Naive thymus-derived CD4-positive, alpha-beta T cell (primary cell): ENCODE data around the gene SCN2B. TPM values are rescaled to one million over a fixed set of nuclear protein-coding genes. Genes with fewer than 3 reads are reported as not detected.

Source experiments
- ATAC-seq: fragments of 150-1000 bp; cut with Tn5 transposase; 2 replicates; pipeline ENCODE4 v1.10.0; 2021; ENCODE audit warnings: mild to moderate bottlenecking, moderate library complexity
- CTCF ChIA-PET: fragments of 350-600 bp; sonication (Branson Sonifier 250); formaldehyde crosslinking; loops from one replicate; lab custom pipeline; 2021; ENCODE audit warnings: antibody characterized with exemption; lab: Charles Lee
- POLR2A ChIA-PET: fragments of 350-600 bp; sonication (Branson Sonifier 250); formaldehyde crosslinking; loops from one replicate; lab custom pipeline; 2021; ENCODE audit warnings: antibody characterized with exemption, inconsistent platforms; lab: Charles Lee
- DNase-seq, 9 donors: peaks; one replicate each; pipeline versions ENCODE4 v3.0.0 to v3.0.0-alpha.2; 2020 to 2022; ENCODE audit warnings: mixed read lengths in 1 of 9
- H3K27ac ChIP-seq: one replicate; pipeline ENCODE4 v1.7.0; 2013; ENCODE audit warnings: mild to moderate bottlenecking, low read depth, low read length, moderate library complexity
- H3K27me3 ChIP-seq, 2 donors: one replicate each; pipeline ENCODE4 v1.7.0; 2013; ENCODE audit warnings: low read length in 2 of 2, mild to moderate bottlenecking in 2 of 2, moderate library complexity in 2 of 2; ENCODE audit not compliant: control insufficient read depth in 2 of 2, insufficient read depth in 2 of 2
- H3K36me3 ChIP-seq, 3 experiments: 1 replicate in 2 of 3; 2 replicates in 1 of 3; pipeline ENCODE4 v1.7.0; 2013; ENCODE audit warnings: low read length in 3 of 3, mild to moderate bottlenecking in 3 of 3, moderate library complexity in 1 of 3; ENCODE audit not compliant: insufficient read depth in 3 of 3, control insufficient read depth in 2 of 3
- H3K4me1 ChIP-seq, 2 donors: one replicate each; pipeline ENCODE4 v1.7.0; 2013; ENCODE audit warnings: low read length in 2 of 2, mild to moderate bottlenecking in 2 of 2, moderate library complexity in 1 of 2; ENCODE audit not compliant: control insufficient read depth in 2 of 2, insufficient read depth in 2 of 2
- H3K4me3 ChIP-seq: 2 replicates; pipeline ENCODE4 v1.7.0; 2013; ENCODE audit warnings: mild to moderate bottlenecking, low read length
- H3K9me3 ChIP-seq, 3 experiments: 1 replicate in 2 of 3; 2 replicates in 1 of 3; pipeline ENCODE4 v1.7.0; 2013; ENCODE audit warnings: low read length in 3 of 3; ENCODE audit not compliant: control insufficient read depth in 2 of 3
- H3K27ac Mint-ChIP-seq, 9 donors: one replicate each; pipeline ENCODE4 v1.8.0; 2020 to 2022; ENCODE audit warnings: mixed read lengths in 9 of 9, mild to moderate bottlenecking in 8 of 9, moderate library complexity in 5 of 9, inconsistent platforms in 2 of 9
- H3K27me3 Mint-ChIP-seq, 5 donors: one replicate each; pipeline ENCODE4 v1.8.0; 2021 to 2022; ENCODE audit warnings: mixed read lengths in 5 of 5, mild to moderate bottlenecking in 1 of 5
- H3K36me3 Mint-ChIP-seq, 5 donors: one replicate each; pipeline ENCODE4 v1.8.0; 2020 to 2022; ENCODE audit warnings: mixed read lengths in 5 of 5, mild to moderate bottlenecking in 3 of 5, inconsistent platforms in 1 of 5
- H3K4me1 Mint-ChIP-seq, 7 donors: one replicate each; pipeline ENCODE4 v1.8.0; 2020 to 2022; ENCODE audit warnings: mixed read lengths in 7 of 7, mild to moderate bottlenecking in 3 of 7, inconsistent platforms in 1 of 7
- H3K4me3 Mint-ChIP-seq, 10 donors: one replicate each; pipeline ENCODE4 v1.8.0; 2020 to 2022; ENCODE audit warnings: mild to moderate bottlenecking in 10 of 10, mixed read lengths in 10 of 10, moderate library complexity in 6 of 10, inconsistent platforms in 2 of 10
- H3K9me3 Mint-ChIP-seq, 11 donors: one replicate each; pipeline ENCODE4 v1.8.0; 2020 to 2022; ENCODE audit warnings: mixed read lengths in 11 of 11, mild to moderate bottlenecking in 4 of 11, inconsistent platforms in 1 of 11, moderate library complexity in 1 of 11
- intact Hi-C, 2 donors: fragments of 100-400 bp; cut with micrococcal nuclease; formaldehyde crosslinking; loops; one replicate each; pipeline ENCODE4 v1.15.1; 2023
- polyA plus RNA-seq, 2 donors: library from polyadenylated mRNA; unstranded; fragments of 300-500 nt; fragmentation: Illumina TruSeq; gene quantifications; one replicate each; pipeline ENCODE4 v1.2.3, GENCODE V29; 2021
- total RNA-seq, 6 experiments: library from RNA in 5 of 6; stranded (reverse) in 5 of 6; gene quantifications; 1 replicate in 5 of 6; 2 replicates in 1 of 6; pipeline ENCODE4 v1.2.3 and lab custom pipeline; 2021 to 2026

SCN2B gene
- total and polyA plus RNA-seq, 7 experiments from 2014 or later, result not detected

- DNase-seq, result no peak
- H3K27me3 Mint-ChIP-seq, result peaks cover 44 to 80% (median 58%) of the 10 kb centered on the region in 5 donors
Observed at GRCh38 chr11:118146554-118146953, 29.9 kb downstream of the SCN2B start.

DNA sequence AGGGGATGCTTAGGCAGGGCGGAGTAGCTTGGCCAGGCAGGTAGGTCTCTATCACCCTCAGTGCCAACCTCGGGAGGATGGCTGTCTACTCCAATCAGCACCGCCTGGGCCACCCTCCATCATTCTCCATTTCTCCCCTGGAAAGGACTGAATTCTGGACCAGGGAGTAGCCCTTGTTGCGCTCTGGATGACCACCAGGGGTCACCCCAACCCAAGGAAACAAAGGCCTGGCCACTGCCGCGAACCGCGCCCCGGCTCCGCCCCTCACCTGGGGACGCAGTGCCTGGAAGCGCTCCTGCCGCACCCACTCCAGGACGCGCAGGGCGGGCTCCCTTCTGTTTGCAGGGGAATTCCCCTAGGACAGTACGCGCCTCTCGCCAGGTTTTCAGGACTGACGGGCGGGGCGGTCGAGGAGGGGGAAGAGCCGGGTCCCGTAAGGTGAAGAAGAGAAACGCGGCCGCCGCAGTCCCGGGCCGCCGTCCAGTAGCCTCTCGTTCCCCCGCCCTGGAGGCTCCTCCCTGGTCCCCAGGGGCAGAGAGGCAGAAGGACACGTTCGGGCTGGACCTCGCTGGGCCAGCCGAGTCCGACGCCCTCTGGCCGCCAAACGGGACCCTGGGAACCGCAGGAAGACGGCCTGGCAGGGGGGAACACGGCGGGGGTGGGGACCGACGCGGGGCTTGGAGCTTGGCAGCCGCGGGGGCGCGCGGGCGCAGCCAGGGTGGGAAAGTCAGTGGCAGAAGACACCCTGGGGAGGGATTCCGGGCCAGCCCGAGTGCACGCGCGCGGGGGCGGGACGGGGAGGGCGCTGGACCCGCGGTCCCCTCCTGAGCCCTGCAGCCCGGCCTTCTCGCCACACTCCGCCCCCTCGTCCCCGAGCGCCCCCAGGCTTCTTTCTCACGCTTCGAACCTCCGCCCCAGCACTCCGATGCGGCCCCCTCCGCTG, 30.9 kb downstream of the SCN2B start:
- Histone ChIP-seq H3K27ac (no peak overlapping the region), H3K4me3 (peak overlapping the region; percentile 66), H3K36me3 (no peaks in the 10 kb centered on the region), H3K4me1 (no peaks in the 10 kb centered on the region), H3K27me3 (peaks cover 0 to 5% of the 10 kb centered on the region in 2 donors), H3K9me3 (no peaks in the 10 kb centered on the region)
- Mint-ChIP-seq H3K36me3 (no peaks in the 10 kb centered on the region), H3K9me3 (no peaks in the 10 kb centered on the region), H3K27me3 (peaks cover 45 to 78% (median 56%) of the 10 kb centered on the region in 5 donors), H3K4me3 (peak overlapping the region; percentile 43 to 88 (median 83)), H3K27ac (peak overlapping the region in 1 of 9 donors; percentile 35), H3K4me1 (peaks cover 0 to 20% (median 5%) of the 10 kb centered on the region in 7 donors)
- peak; percentile 95 for ATAC-seq
- DNase-seq, result peak; percentile 76 to 93 (median 81)
- ChIA-PET POLR2A (no interaction called here), CTCF (interaction anchor here (0.5 to 2.7 kb wide), 10 partner anchors 10 to 749 kb away, joined by 3 to 14 read pairs (median 3); no protein-coding TSS in a partner anchor)
- intact Hi-C loops, result loop anchor here (1.0 to 5.0 kb wide), 9 partner anchors 26 to 514 kb away; partner anchors contain the start of gene UBE4A (in 2 of the 2)

More at GRCh38 chr11:118146554-118146953, 29.9 kb downstream of the SCN2B start:
- Mint-ChIP-seq H3K36me3 (no peaks in the 10 kb centered on the region), H3K27ac (peak overlapping the region in 2 of 9 donors; percentile 36 to 56), H3K4me3 (peak overlapping the region; percentile 60 to 88 (median 82)), H3K9me3 (no peaks in the 10 kb centered on the region), H3K4me1 (peaks cover 0 to 20% (median 5%) of the 10 kb centered on the region in 7 donors)
- intact Hi-C loops, result loop anchor here in 1 of 2 donors (5.0 kb wide), 1 partner anchor 211 kb away; the partner anchor contains the start of gene UBE4A
- H3K4me1 ChIP-seq, result no peaks in the 10 kb centered on the region
- H3K9me3 ChIP-seq, result no peaks in the 10 kb centered on the region
- H3K4me3 ChIP-seq, result no peak overlapping the region
- H3K27me3 ChIP-seq, result peaks cover 4 to 5% of the 10 kb centered on the region in 2 donors
- no peak overlapping the region for H3K27ac ChIP-seq
- ATAC-seq, result no peak
- CTCF ChIA-PET, result no interaction called here
- POLR2A ChIA-PET, result no interaction called here
- H3K36me3 ChIP-seq, result no peaks in the 10 kb centered on the region

- peak overlapping the region in 9 of 10 donors; percentile 7 to 86 (median 75) for H3K4me3 Mint-ChIP-seq
- peaks cover 0 to 5% of the 10 kb centered on the region in 2 donors for H3K27me3 ChIP-seq
Observed at GRCh38 chr11:118144301-118145268, 31.9 kb downstream of the SCN2B start.

DNA sequence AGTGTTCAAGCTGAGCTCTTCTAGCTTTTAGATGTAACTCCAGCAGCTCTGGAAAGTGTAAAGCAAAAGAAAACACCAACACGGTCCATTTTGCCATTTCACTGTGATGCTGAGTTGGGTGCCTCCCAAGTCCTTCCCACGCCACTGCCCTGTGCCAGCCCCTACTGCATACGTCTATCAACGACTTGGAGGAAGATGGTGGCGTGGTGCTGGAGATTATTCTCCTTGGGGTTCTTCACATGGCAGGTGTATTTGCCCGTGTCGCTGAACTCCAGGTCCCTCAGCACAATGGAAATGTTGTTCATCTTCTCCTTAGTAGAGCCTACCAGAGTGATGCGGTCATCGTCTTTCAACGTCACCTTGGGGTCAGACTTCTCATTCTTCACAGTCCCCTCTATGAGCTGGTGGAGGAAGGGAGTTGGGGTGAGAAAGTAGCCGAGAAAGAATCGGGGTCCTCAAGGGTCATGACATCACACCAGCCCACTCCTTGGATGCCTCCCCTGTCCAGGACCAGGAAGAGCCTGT, 32.7 kb downstream of the SCN2B start:
- H3K9me3 Mint-ChIP-seq, result no peaks in the 10 kb centered on the region
- H3K4me1 ChIP-seq, result no peaks in the 10 kb centered on the region
- ATAC-seq, result no peak
- peaks cover 0 to 5% of the 10 kb centered on the region in 2 donors for H3K27me3 ChIP-seq
- intact Hi-C loops, result no loop called here
- H3K4me1 Mint-ChIP-seq, result peaks cover 0 to 20% (median 5%) of the 10 kb centered on the region in 7 donors
- H3K4me3 Mint-ChIP-seq, result no peak overlapping the region
- DNase-seq, result no peak
- ChIA-PET CTCF (interaction anchor here (0.6 to 2.7 kb wide), 7 partner anchors 12 to 469 kb away, joined by 3 to 14 read pairs (median 6); no protein-coding TSS in a partner anchor), POLR2A (no interaction called here)
- H3K27ac ChIP-seq, result no peak overlapping the region
- H3K36me3 ChIP-seq, result no peaks in the 10 kb centered on the region
- H3K9me3 ChIP-seq, result no peaks in the 10 kb centered on the region
- no peak overlapping the region for H3K4me3 ChIP-seq
- H3K27ac Mint-ChIP-seq, result no peak overlapping the region
- peaks cover 44 to 77% (median 49%) of the 10 kb centered on the region in 5 donors for H3K27me3 Mint-ChIP-seq
- no peaks in the 10 kb centered on the region for H3K36me3 Mint-ChIP-seq

More at GRCh38 chr11:118144301-118145268, 31.9 kb downstream of the SCN2B start:
- Mint-ChIP-seq H3K27me3 (peaks cover 41 to 75% (median 51%) of the 10 kb centered on the region in 5 donors), H3K9me3 (no peaks in the 10 kb centered on the region), H3K4me1 (peaks cover 0 to 20% (median 5%) of the 10 kb centered on the region in 7 donors), H3K36me3 (no peaks in the 10 kb centered on the region), H3K27ac (peak overlapping the region in 1 of 9 donors; percentile 23)
- intact Hi-C loops, result loop anchor here (1.0 to 5.0 kb wide), 9 partner anchors 27 to 515 kb away; partner anchors contain the start of gene UBE4A (in 2 of the 2)
- ChIA-PET CTCF (interaction anchor here (0.5 to 2.7 kb wide), 12 partner anchors 11 to 748 kb away, joined by 3 to 14 read pairs (median 3); no protein-coding TSS in a partner anchor), POLR2A (no interaction called here)
- DNase-seq (no peak), ATAC-seq (no peak)
- Histone ChIP-seq H3K9me3 (no peaks in the 10 kb centered on the region), H3K4me1 (no peaks in the 10 kb centered on the region), H3K36me3 (no peaks in the 10 kb centered on the region), H3K4me3 (no peak overlapping the region), H3K27ac (no peak overlapping the region)

DNA sequence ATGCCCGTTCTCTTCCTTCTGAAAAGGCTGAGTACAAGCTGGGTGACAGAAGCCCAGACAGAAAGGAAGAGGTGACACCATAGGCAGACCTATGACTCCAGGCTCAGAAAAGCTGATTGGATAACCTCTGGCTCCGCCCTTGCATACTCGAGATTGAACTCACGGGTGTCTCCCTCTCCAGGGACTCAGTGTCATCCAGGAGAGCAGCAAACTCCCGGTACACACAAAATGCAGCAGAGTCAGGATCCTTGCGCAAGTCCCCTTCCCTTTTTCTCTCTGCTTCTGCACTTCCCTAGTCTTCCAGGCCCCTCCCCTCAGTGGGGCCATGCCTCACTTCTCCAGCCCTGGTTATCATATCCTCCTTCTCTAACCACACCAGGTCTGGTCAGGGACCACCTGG, 33.6 kb downstream of the SCN2B start:
- Histone ChIP-seq H3K27me3 (peaks cover 0 to 5% of the 10 kb centered on the region in 2 donors), H3K4me3 (no peak overlapping the region), H3K4me1 (no peaks in the 10 kb centered on the region), H3K27ac (no peak overlapping the region), H3K36me3 (no peaks in the 10 kb centered on the region), H3K9me3 (no peaks in the 10 kb centered on the region)
- DNase-seq (no peak), ATAC-seq (peak; percentile 61)
- POLR2A ChIA-PET, result no interaction called here
- intact Hi-C loops, result no loop called here
- peak overlapping the region in 2 of 10 donors; percentile 16 to 63 for H3K4me3 Mint-ChIP-seq
- H3K36me3 Mint-ChIP-seq, result no peaks in the 10 kb centered on the region
- peaks cover 43 to 68% (median 47%) of the 10 kb centered on the region in 5 donors for H3K27me3 Mint-ChIP-seq
- H3K9me3 Mint-ChIP-seq, result no peaks in the 10 kb centered on the region
- peaks cover 0 to 20% (median 5%) of the 10 kb centered on the region in 7 donors for H3K4me1 Mint-ChIP-seq
- H3K27ac Mint-ChIP-seq, result peak overlapping the region in 1 of 9 donors; percentile 79
- CTCF ChIA-PET, result interaction anchor here (1.1 to 2.7 kb wide), 2 partner anchors 13 to 28 kb away, joined by 9 to 13 read pairs; no protein-coding TSS in a partner anchor
